Measurements from ENCODE around the gene ZSWIM9.
"Not testable (repeated sequence)": the region's sequence is repeated elsewhere in the genome, so short reads cannot be mapped to it uniquely, and the experiment has no call there.

ZSWIM9 gene

DNA sequence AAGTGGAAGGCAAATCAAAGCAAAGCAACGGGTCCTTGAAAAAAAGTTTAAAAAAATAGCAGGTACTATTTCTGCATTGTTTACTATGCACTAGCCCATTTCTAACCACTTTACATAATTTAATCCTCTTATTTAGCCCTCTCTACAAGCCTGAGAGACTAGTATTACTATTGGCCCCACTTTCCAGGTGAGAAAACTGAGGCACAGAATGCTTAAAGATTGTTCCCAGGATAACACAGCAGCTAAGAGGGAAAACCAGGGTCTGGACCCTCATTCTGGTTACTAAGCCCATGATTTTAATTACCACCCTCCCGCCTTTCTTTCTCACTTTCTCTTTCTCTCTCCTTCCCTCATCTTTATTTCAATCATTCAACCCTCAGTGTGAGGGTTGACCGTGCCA, 5.7 kb downstream of the ZSWIM9 start:
- no peak for DNase-seq

DNA sequence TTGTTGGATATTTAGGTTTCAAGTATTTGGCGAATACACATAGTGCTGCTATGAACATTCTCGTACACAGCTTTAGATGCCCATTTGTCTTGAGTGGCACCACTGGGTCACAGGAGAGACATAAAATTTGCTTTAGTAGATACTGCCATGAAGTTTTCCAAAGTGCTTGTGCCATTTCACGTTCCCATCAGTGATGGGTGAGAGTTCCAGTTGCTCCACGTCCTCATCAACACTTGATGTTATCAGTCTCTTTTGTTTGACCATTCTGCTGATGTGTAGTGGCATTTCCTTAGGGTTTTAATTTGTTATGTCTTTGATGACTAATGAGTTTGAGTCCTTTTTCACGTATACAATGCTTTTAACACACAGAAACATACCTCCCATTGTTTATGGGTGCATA, 11.0 kb downstream of the ZSWIM9 start:
- DNase-seq = no peak

DNA sequence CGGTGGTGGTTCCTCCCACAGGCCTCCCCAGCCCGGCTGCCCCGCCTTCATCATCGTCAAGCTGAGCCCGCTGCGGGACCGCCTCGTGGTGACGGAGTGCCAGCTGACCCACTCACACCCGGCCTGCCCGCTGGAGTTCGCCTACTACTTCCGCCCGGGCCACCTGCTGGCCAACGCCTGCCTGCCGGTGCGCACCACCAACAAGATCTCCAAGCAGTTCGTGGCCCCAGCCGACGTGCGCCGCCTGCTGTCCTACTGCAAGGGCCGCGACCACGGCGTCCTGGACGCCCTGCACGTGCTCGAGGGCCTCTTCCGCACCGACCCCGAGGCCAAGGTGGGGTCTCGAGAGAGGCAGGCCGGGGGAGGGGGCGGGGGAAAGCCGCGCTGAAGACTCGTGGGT, 12.0 kb downstream of the ZSWIM9 start:
- DNase-seq = no peak

GRCh38 chr19:48183356-48183755, 12.9 kb downstream of the ZSWIM9 start:
- no peak for DNase-seq

- DNase-seq = no peak
Measured at GRCh38 chr19:48186015-48186414, 15.5 kb downstream of the ZSWIM9 start.

- DNase-seq = no peak
Measured at GRCh38 chr19:48186541-48186991, 16.1 kb downstream of the ZSWIM9 start.

- peak; percentile 65 for DNase-seq
Measured at GRCh38 chr19:48190288-48190884, 19.9 kb downstream of the ZSWIM9 start.

DNA sequence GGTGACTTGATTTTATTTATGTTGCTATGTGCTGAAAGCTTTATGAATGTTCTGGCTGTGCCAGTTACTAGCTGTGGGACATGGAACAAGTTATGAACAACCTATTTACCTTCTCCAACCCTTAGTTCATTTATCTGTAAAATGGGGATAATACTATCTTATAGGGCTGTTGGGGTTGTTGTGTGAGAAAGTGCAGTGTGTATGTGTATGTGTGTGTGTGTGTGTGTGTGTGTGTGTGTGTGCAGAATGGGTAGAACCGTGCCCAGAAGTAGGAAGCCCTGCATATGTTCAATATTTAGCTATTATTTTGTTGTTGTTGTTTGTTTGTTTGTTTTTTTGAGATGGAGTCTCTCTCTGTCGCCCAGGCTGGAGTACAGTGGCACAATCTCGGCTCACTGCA, 20.4 kb downstream of the ZSWIM9 start:
- DNase-seq = no peak

GRCh38 chr19:48192750-48193149, 22.3 kb downstream of the ZSWIM9 start:
- no peak for DNase-seq

- DNase-seq = no peak
Measured at GRCh38 chr19:48194041-48194843, 23.8 kb downstream of the ZSWIM9 start.

DNA sequence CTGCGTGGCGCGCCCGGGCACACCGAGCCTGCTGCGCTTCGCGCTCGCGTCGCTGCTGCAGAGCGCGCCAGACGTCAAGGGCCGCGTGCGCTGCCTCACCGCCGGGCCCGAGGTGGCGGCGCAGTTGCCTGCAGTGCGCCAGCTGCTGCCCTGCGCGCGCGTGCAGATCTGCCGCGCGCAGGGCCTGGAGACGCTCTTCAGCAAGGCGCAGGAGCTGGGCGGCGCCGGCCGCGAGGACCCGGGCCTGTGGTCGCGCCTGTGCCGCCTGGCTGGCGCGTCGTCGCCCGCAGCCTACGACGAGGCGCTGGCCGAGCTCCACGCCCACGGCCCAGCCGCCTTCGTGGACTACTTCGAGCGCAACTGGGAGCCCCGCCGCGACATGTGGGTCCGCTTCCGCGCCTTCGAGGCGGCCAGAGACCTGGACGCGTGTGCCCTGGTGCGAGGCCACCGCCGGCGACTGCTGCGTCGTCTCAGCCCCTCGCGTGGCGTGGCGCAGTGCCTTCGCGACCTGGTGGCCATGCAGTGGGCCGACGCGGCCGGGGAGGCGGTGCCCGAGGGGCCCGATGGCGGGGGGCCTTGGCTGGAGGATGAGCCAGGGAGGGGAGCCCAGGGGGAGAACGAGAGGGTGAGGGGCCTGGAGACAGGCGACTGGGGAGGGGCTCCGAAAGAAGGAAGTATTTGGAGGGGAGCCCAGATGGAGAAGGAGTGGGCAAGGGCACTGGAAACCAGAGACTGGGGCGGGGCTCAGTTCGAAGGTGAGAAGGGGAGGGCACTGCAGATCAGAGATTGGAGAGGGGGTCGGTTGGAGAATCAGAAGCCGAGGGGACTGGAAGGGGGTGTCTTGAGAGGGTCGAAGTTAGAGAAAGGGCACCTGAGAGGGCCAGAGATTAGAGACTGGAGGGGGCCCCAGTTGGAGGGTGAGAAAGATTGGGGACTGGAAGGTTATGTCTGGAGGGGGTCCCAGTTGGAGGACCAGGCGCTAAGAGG, 24.7 kb downstream of the ZSWIM9 start:
- DNase-seq = no peak

GRCh38 chr19:48196321-48196763, 25.9 kb downstream of the ZSWIM9 start:
- DNase-seq = no peak

- no peak for DNase-seq
Measured at GRCh38 chr19:48196933-48197665, 26.6 kb downstream of the ZSWIM9 start.

- no peak for DNase-seq
Measured at GRCh38 chr19:48203222-48203793, 32.8 kb downstream of the ZSWIM9 start.

DNA sequence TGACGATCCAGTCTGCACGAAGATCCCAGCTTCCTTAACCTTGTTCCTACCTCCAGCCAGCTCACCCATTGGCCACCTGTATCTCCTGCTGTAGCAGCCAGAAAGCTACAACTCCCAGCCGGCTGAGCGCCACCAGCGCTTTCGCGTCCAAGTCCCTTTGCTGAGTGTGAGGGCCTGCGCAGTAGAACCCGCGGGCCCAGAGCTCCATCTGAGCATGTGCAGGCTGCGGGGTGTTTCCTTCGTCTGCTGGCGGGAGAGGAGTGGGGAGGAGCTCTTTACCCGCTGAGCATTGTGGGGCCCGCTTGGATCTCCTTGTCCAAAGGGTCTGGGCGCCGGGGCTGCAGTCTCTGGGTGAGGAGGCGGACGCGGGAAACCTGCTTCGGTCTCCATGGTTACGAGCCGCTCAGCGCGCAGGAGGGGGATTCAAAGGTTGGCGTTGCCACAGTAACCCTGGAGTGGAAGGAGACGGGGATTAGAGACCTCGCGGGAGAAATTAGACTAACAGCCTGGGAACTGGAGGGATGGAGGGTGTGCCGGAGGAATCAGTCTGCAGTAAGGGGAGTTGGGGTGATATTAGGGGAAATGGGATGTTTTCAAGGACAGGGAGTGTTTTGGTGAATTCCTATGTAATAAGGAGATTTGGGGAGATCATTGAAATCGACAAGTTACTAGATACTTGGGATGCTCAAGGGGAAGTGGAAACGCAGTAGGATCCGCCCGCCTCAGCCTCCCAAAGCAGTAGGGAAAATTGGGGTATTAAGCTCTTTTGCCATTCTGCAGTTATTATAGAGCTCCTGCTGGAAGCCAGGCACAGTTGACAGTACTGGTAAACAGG, 33.5 kb downstream of the ZSWIM9 start:
- DNase-seq = peak; percentile 91

- no peak for DNase-seq
Measured at GRCh38 chr19:48206397-48207093, 36.1 kb downstream of the ZSWIM9 start.

- DNase-seq = no peak
Measured at GRCh38 chr19:48210005-48210404, 39.5 kb downstream of the ZSWIM9 start.

- DNase-seq = no peak
Measured at GRCh38 chr19:48213959-48214358, 43.5 kb downstream of the ZSWIM9 start.

DNA sequence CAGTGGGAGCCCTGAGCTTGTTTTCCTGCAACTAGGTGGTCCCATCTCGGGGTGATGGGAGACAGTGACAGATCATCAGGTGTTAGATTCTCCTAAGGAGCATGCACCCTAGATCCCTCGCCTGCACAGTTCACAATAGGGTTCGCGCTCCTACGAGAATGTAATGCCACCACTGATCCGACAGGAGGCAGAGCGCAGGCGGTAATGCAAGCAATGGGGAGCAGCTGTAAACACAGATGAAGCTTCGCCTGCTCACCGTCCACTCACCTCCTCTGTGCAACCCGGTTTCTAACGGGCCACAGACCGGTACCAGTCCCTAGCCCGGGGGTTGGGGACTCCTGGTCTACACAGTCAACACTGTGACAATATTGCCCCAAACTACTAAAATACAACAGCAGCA, 46.5 kb downstream of the ZSWIM9 start:
- DNase-seq = no peak

- DNase-seq = no peak
Measured at GRCh38 chr19:48218997-48219396, 48.5 kb downstream of the ZSWIM9 start.

DNA sequence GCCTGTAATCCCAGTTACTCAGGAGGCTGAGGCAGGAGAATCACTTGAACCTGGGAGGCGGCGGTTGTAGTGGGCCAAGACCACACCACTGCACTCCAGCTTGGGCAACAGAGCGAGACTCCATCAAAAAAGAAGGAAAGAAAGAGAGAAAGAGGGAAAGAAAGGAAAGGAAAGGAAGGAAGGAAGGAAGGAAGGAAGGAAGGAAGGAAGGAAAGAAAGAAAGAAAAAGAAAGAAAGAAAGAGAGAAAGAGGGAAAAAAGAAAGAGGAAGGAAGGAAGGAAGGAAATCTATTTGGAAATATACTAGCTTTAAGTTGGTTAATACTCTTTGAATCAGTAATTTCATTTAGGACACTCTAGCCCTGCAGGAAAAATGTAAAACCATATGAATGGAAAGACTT, 50.3 kb downstream of the ZSWIM9 start:
- not testable (repeated sequence) for DNase-seq

Measured in T1000 (cell line).